GM23248 (cell line): ENCODE measurements around the gene GJB1.

Experiments used
- EZH2 ChIP-seq: fragments of 200-600 bp; sonication (generic); IDR thresholded peaks from 2 replicates; pipeline ENCODE4 v1.6.1; 2018; ENCODE audit warnings: antibody characterized with exemption, mild to moderate bottlenecking; ENCODE audit not compliant: insufficient read depth, poor library complexity, severe bottlenecking
- EZH2phosphoT487 ChIP-seq: fragments of 200-600 bp; sonication (generic); IDR thresholded peaks from 2 replicates; pipeline ENCODE4 v1.6.1; 2018; ENCODE audit warnings: antibody characterized with exemption, moderate library complexity, mild to moderate bottlenecking, low read depth; ENCODE audit not compliant: insufficient read depth

- TF ChIP-seq EZH2 (no peak), EZH2phosphoT487 (no peak)
Observed at GRCh38 chrX:71215338-71215912, 7.6 kb upstream of the GJB1 start.
